ENCODE results near the gene KCNAB3. TPM values are rescaled to one million over a fixed set of nuclear protein-coding genes. Genes with fewer than 3 reads are reported as not detected.

The KCNAB3 gene
- total RNA-seq, 1 donor from 2014 or later = 0.30 TPM

DNA sequence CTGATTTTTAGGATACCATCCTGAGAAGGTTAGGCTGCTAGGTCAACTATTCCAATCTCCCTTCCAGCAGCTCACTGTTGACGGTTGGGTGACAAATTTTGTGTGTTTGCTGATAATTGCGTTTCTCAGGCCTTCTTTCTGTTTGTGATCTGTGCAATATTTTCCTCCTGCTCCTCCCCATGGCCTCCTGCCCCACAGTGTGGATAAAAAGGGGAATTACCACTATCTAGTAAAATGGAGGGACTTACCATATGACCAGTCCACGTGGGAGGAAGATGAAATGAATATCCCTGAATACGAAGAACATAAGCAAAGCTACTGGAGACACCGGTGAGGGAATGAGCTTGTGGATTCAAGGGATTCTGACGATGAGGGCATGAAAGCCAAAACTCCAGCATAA, 31.9 kb downstream of the KCNAB3 start:
- Histone ChIP-seq H3K27me3 (ENCODE audit: low read depth) (no peaks in the 10 kb centered on the region), H3K27ac (replicated peaks) (no peak overlapping the region), H3K9me3 (replicated peaks) (no peaks in the 10 kb centered on the region), H3K4me3 (no peak overlapping the region), H3K36me3 (peaks cover 84% of the 10 kb centered on the region), H3K4me1 (peaks cover 7% of the 10 kb centered on the region)
- intact Hi-C loops (cut with micrococcal nuclease) = loop anchor here (5.0 kb wide), 1 partner anchor 35 kb away; no protein-coding TSS in a partner anchor
- TF ChIP-seq, protein P1, sequence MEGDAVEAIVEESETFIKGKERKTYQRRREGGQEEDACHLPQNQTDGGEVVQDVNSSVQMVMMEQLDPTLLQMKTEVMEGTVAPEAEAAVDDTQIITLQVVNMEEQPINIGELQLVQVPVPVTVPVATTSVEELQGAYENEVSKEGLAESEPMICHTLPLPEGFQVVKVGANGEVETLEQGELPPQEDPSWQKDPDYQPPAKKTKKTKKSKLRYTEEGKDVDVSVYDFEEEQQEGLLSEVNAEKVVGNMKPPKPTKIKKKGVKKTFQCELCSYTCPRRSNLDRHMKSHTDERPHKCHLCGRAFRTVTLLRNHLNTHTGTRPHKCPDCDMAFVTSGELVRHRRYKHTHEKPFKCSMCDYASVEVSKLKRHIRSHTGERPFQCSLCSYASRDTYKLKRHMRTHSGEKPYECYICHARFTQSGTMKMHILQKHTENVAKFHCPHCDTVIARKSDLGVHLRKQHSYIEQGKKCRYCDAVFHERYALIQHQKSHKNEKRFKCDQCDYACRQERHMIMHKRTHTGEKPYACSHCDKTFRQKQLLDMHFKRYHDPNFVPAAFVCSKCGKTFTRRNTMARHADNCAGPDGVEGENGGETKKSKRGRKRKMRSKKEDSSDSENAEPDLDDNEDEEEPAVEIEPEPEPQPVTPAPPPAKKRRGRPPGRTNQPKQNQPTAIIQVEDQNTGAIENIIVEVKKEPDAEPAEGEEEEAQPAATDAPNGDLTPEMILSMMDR (IDR thresholded peaks at IDR 0.05; ENCODE audit: borderline replicate concordance) = peak; percentile 63
- no peak for DNase-seq

DNA sequence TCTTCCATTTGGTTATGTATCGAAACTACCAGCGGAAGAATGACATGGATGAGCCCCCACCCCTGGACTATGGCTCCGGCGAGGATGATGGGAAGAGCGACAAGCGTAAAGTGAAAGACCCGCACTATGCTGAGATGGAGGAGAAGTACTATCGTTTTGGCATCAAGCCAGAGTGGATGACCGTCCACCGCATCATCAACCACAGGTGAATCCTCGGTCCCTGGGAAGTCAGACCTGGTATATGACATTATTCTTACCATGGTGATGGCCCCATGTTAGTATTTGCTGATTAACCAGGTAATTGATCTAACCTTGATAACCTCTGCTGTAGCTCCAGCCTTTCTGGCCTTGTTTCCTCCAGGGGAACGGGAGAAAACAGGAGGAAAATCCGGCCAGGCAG, 32.6 kb downstream of the KCNAB3 start:
- TF ChIP-seq, protein P1 (IDR thresholded peaks at IDR 0.05; ENCODE audit: borderline replicate concordance) = no peak
- H3K4me3 ChIP-seq = no peak overlapping the region
- H3K36me3 ChIP-seq = peaks cover 84% of the 10 kb centered on the region
- no peak for DNase-seq
- H3K27ac ChIP-seq (replicated peaks) = no peak overlapping the region
- no peaks in the 10 kb centered on the region for H3K9me3 ChIP-seq (replicated peaks)
- H3K27me3 ChIP-seq (ENCODE audit: low read depth) = no peaks in the 10 kb centered on the region
- intact Hi-C loops (cut with micrococcal nuclease) = loop anchor here (5.0 kb wide), 1 partner anchor 35 kb away; no protein-coding TSS in a partner anchor
- H3K4me1 ChIP-seq = peaks cover 7% of the 10 kb centered on the region

DNA sequence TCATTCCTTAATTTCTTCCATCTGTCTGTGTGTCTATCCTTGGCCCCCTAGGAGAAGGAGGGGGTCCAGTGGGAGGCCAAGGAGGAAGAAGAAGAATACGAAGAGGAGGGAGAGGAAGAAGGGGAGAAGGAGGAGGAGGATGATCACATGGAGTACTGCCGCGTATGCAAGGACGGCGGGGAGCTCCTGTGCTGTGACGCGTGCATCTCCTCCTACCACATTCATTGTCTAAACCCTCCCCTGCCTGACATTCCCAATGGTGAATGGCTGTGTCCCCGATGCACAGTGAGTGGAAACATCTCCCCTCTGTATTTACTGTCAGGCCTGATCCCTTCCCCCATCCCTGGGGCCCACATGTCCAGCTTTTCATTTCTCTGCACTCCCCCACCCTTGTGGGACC, 34.8 kb downstream of the KCNAB3 start:
- no peaks in the 10 kb centered on the region for H3K27me3 ChIP-seq (ENCODE audit: low read depth)
- peaks cover 70% of the 10 kb centered on the region for H3K36me3 ChIP-seq
- peaks cover 11% of the 10 kb centered on the region for H3K4me1 ChIP-seq
- intact Hi-C loops (cut with micrococcal nuclease) = loop anchor here (5.0 kb wide), 1 partner anchor 33 kb away; no protein-coding TSS in a partner anchor
- no peak for DNase-seq
- H3K4me3 ChIP-seq = no peak overlapping the region
- TF ChIP-seq, protein P1 (IDR thresholded peaks at IDR 0.05; ENCODE audit: borderline replicate concordance) = no peak
- no peak overlapping the region for H3K27ac ChIP-seq (replicated peaks)
- no peaks in the 10 kb centered on the region for H3K9me3 ChIP-seq (replicated peaks)

DNA sequence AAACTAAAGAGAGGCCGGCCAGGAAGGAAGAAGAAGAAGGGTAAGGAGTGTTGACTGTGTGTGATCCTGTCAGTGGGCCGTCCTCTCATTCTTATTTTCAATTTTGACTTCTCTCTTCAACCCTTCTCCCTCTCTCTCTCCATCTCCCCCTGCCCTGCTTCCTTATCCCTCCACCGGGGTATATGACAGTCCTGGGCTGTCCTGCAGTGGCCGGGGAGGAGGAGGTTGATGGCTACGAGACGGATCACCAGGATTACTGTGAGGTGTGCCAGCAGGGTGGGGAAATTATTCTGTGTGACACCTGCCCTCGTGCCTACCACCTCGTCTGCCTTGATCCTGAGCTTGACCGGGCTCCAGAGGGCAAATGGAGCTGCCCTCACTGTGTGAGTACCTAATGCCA, 35.4 kb downstream of the KCNAB3 start:
- Histone ChIP-seq H3K36me3 (peaks cover 64% of the 10 kb centered on the region), H3K4me1 (peaks cover 18% of the 10 kb centered on the region), H3K27me3 (ENCODE audit: low read depth) (no peaks in the 10 kb centered on the region), H3K4me3 (no peak overlapping the region), H3K27ac (replicated peaks) (no peak overlapping the region), H3K9me3 (replicated peaks) (no peaks in the 10 kb centered on the region)
- TF ChIP-seq, protein P1 (IDR thresholded peaks at IDR 0.05; ENCODE audit: borderline replicate concordance) = no peak
- DNase-seq = no peak
- intact Hi-C loops (cut with micrococcal nuclease) = no loop called here

DNA sequence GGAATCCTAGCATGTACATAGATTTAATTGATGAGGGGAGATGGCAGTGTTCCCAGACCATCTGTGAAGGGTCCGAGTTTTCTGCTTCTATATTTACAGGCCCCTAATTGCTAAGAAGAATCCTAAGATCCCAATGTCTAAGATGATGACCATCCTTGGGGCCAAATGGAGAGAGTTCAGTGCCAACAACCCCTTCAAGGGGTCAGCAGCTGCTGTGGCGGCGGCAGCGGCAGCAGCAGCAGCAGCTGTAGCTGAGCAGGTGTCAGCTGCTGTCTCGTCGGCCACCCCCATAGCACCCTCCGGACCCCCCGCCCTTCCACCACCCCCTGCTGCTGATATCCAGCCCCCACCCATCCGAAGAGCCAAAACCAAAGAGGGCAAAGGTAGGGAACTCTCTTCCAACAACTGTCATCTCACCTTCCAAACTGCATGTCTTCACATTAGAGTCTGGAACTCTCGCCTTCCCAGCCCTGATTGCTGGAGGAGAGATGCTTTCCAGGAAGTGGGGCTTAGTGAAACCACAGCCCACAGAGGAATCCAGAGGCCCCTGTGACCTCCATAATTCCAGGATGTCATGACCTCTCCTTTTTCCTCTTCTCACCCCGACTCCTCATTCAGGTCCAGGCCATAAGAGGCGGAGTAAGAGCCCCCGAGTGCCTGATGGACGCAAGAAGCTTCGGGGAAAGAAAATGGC, 36.3 kb downstream of the KCNAB3 start:
- H3K27ac ChIP-seq (replicated peaks) = no peak overlapping the region
- H3K27me3 ChIP-seq (ENCODE audit: low read depth) = no peaks in the 10 kb centered on the region
- no peaks in the 10 kb centered on the region for H3K9me3 ChIP-seq (replicated peaks)
- H3K36me3 ChIP-seq = peaks cover 55% of the 10 kb centered on the region
- DNase-seq = no peak
- peaks cover 27% of the 10 kb centered on the region for H3K4me1 ChIP-seq
- no peak overlapping the region for H3K4me3 ChIP-seq
- TF ChIP-seq, protein P1 (IDR thresholded peaks at IDR 0.05; ENCODE audit: borderline replicate concordance) = no peak
- intact Hi-C loops (cut with micrococcal nuclease) = no loop called here
